K562 (cell line): Measurements from ENCODE around the gene CELF4.

Experiments
- CBX1 ChIP-seq: sonication (generic); IDR thresholded peaks from 2 replicates; pipeline ENCODE4 v1.6.1; 2016; ENCODE audit warnings: antibody characterized with exemption, low read depth, mild to moderate bottlenecking
- CHCHD3 ChIP-seq: fragments of 250-450 bp; sonication (Bioruptor Pico); IDR thresholded peaks from 2 replicates; pipeline ENCODE4 v2.1.2; 2022; ENCODE audit warnings: mild to moderate bottlenecking
- HDGF ChIP-seq: fragments of 450-650 bp; IDR thresholded peaks from 2 replicates; pipeline ENCODE4 v1.6.1; 2016
- NCOA2 ChIP-seq, 2 experiments: fragments of 450-650 bp; IDR thresholded peaks; 2 replicates each; pipeline ENCODE4 v1.6.1; 2018; ENCODE audit warnings: mild to moderate bottlenecking in 2 of 2, moderate library complexity in 1 of 2; ENCODE audit not compliant: partially characterized antibody in 2 of 2
- NFXL1 ChIP-seq: fragments of 450-650 bp; formaldehyde crosslinking; IDR thresholded peaks from 2 replicates; pipeline ENCODE4 v1.4.0; 2021; ENCODE audit warnings: mild to moderate bottlenecking
- NR2C2 ChIP-seq, 2 experiments: fragments of 200-800 bp in 1 of 2; sonication (Bioruptor generic) in 1 of 2; sonication (generic) in 1 of 2; formaldehyde crosslinking in 1 of 2; IDR thresholded peaks; 2 replicates each; pipeline versions ENCODE4 v1.6.1 to v1.8.0; 2016 to 2022; ENCODE audit warnings: mild to moderate bottlenecking in 1 of 2, missing compliant biosample characterization in 1 of 2, missing genetic modification characterization in 1 of 2, missing genetic modification reagents in 1 of 2
- PHF8 ChIP-seq: fragments of 200-600 bp; sonication (generic); IDR thresholded peaks from 2 replicates; pipeline ENCODE4 v1.6.1; 2012; ENCODE audit warnings: mixed run types, mild to moderate bottlenecking, inconsistent platforms, low read length, moderate library complexity, borderline replicate concordance
- STAT5B ChIP-seq: fragments of 250-450 bp; sonication (Bioruptor Pico); IDR thresholded peaks from 2 replicates; pipeline ENCODE4 v1.8.0; 2021; ENCODE audit warnings: mild to moderate bottlenecking, inconsistent platforms
- TAL1 ChIP-seq: fragments of 450-650 bp; IDR thresholded peaks from 2 replicates; pipeline ENCODE4 v1.6.1; 2016; ENCODE audit warnings: mild to moderate bottlenecking
- U2AF1 ChIP-seq: fragments of 200-400 bp; formaldehyde crosslinking; optimal IDR thresholded peaks from 2 replicates; pipeline ENCODE3; 2017; ENCODE audit warnings: mild to moderate bottlenecking, low read depth, low read length, moderate library complexity
- ZFP30 ChIP-seq: fragments of 250-450 bp; sonication (Bioruptor Pico); IDR thresholded peaks from 2 replicates; pipeline ENCODE4 v1.8.0; 2022; ENCODE audit warnings: moderate library complexity, mild to moderate bottlenecking, inconsistent platforms, borderline replicate concordance
- ZZZ3 ChIP-seq: fragments of 450-650 bp; IDR thresholded peaks from 2 replicates; pipeline ENCODE4 v1.6.1; 2016; ENCODE audit warnings: antibody characterized with exemption, mild to moderate bottlenecking, moderate library complexity
- TF ChIP-seq, protein P1 (sequence below): IDR thresholded peaks from 3 replicates; pipeline ENCODE4 v1.6.1; 2011; ENCODE audit warnings: borderline replicate concordance, mild to moderate bottlenecking; ENCODE audit not compliant: insufficient read length, insufficient read depth
- TF ChIP-seq, protein P2 (sequence below): fragments of 250-450 bp; sonication (Bioruptor Pico); IDR thresholded peaks from 2 replicates; pipeline ENCODE4 v1.4.0; 2020; ENCODE audit warnings: mild to moderate bottlenecking

DNA sequence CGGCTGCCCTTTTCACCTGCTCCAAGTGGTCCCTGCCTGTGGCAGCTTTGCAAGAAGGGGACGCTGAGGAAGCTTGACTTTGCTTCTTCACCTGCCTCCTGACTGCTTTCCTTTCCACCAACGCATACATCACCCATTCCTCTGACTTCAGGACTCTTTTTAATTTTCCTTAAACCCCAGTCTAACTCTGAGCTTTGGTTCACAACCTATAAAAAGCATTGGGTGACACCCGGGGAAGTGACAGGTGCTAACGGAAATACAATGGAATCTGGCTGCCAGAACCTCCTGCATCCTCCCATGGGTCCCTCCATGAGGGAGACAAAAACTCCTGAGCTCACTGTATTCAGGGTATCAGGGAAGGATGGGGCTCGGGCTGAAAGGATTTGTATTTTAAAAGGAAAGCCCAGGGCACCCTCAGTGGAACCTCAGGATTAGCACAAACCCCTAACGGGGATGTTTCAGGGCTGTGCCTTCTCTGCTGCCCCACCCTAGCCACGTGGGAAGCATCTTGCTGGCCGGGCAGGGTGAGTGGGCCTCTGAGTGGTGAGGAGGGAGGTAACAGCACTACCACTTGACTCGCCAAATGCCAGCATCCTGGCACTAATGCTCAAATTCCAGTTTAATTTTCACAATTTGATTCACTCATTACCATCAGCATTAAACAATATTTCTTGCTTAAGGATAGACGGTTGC is 284.8 kb downstream of the CELF4 start:
- TF ChIP-seq NFXL1 (CRISPR knock-in tag) (no peak), CBX1 (no peak), STAT5B (CRISPR knock-in tag) (no peak), ZFP30 (CRISPR knock-in tag) (no peak), U2AF1 (no peak), NR2C2 (CRISPR knock-in tag; IDR thresholded peaks at IDR 0.05) (no peak), NR2C2 (tag; IDR thresholded peaks at IDR 0.05) (no peak), CHCHD3 (no peak), ZZZ3 (no peak), PHF8 (no peak), TAL1 (no peak), HDGF (no peak), NCOA2 (IDR thresholded peaks at IDR 0.05; ENCODE audit: partially characterized antibody in 2 of 2) (no peak)
- TF ChIP-seq, protein P1, sequence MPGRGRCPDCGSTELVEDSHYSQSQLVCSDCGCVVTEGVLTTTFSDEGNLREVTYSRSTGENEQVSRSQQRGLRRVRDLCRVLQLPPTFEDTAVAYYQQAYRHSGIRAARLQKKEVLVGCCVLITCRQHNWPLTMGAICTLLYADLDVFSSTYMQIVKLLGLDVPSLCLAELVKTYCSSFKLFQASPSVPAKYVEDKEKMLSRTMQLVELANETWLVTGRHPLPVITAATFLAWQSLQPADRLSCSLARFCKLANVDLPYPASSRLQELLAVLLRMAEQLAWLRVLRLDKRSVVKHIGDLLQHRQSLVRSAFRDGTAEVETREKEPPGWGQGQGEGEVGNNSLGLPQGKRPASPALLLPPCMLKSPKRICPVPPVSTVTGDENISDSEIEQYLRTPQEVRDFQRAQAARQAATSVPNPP, result no peak
- TF ChIP-seq, protein P2, sequence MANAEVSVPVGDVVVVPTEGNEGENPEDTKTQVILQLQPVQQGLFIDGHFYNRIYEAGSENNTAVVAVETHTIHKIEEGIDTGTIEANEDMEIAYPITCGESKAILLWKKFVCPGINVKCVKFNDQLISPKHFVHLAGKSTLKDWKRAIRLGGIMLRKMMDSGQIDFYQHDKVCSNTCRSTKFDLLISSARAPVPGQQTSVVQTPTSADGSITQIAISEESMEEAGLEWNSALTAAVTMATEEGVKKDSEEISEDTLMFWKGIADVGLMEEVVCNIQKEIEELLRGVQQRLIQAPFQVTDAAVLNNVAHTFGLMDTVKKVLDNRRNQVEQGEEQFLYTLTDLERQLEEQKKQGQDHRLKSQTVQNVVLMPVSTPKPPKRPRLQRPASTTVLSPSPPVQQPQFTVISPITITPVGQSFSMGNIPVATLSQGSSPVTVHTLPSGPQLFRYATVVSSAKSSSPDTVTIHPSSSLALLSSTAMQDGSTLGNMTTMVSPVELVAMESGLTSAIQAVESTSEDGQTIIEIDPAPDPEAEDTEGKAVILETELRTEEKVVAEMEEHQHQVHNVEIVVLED (CRISPR knock-in tag), result no peak
